ENCODE data around the gene KDELR1. TPM values are rescaled to one million over a fixed set of nuclear protein-coding genes. Genes with fewer than 3 reads are reported as not detected.
A peak's percentile ranks its signal among the peaks of the same experiment; 100 is the strongest.

Gene KDELR1
- total RNA-seq, 1 donor from 2014 or later: 213 TPM

- peak overlapping the region; percentile 77 for H3K4me3 Mint-ChIP-seq (ENCODE audit: unreplicated experiment)
- H3K27me3 Mint-ChIP-seq (ENCODE audit: unreplicated experiment): peaks cover 21% of the 10 kb centered on the region
- H3K36me3 Mint-ChIP-seq (ENCODE audit: unreplicated experiment): no peaks in the 10 kb centered on the region
- peaks cover 26% of the 10 kb centered on the region for H3K4me1 Mint-ChIP-seq (ENCODE audit: low read depth, unreplicated experiment)
- TF ChIP-seq CTCF (IDR thresholded peaks at IDR 0.05; ENCODE audit: partially characterized antibody, unreplicated experiment): no peak
- H3K27ac Mint-ChIP-seq (ENCODE audit: unreplicated experiment): peak overlapping the region; percentile 62
- peak; percentile 89 for DNase-seq
- peaks cover 17% of the 10 kb centered on the region for H3K9me3 Mint-ChIP-seq (ENCODE audit: unreplicated experiment)
Observed at GRCh38 chr19:48398375-48399235, 7.3 kb upstream of the KDELR1 start.

GRCh38 chr19:48398102-48398374 is 6.7 kb upstream of the KDELR1 start:
- Mint-ChIP-seq H3K4me1 (ENCODE audit: low read depth, unreplicated experiment) (peaks cover 23% of the 10 kb centered on the region), H3K27me3 (ENCODE audit: unreplicated experiment) (peaks cover 21% of the 10 kb centered on the region), H3K9me3 (ENCODE audit: unreplicated experiment) (peaks cover 17% of the 10 kb centered on the region), H3K36me3 (ENCODE audit: unreplicated experiment) (no peaks in the 10 kb centered on the region), H3K27ac (ENCODE audit: unreplicated experiment) (peak overlapping the region; percentile 90), H3K4me3 (ENCODE audit: unreplicated experiment) (peak overlapping the region; percentile 78)
- DNase-seq: no peak
- no peak for TF ChIP-seq CTCF (IDR thresholded peaks at IDR 0.05; ENCODE audit: partially characterized antibody, unreplicated experiment)

GRCh38 chr19:48397263-48398101 is 6.1 kb upstream of the KDELR1 start:
- peaks cover 21% of the 10 kb centered on the region for H3K27me3 Mint-ChIP-seq (ENCODE audit: unreplicated experiment)
- TF ChIP-seq CTCF (IDR thresholded peaks at IDR 0.05; ENCODE audit: partially characterized antibody, unreplicated experiment): no peak
- H3K27ac Mint-ChIP-seq (ENCODE audit: unreplicated experiment): peak overlapping the region; percentile 90
- peaks cover 17% of the 10 kb centered on the region for H3K9me3 Mint-ChIP-seq (ENCODE audit: unreplicated experiment)
- no peak for DNase-seq
- H3K4me3 Mint-ChIP-seq (ENCODE audit: unreplicated experiment): peak overlapping the region; percentile 78
- H3K4me1 Mint-ChIP-seq (ENCODE audit: low read depth, unreplicated experiment): peaks cover 25% of the 10 kb centered on the region
- H3K36me3 Mint-ChIP-seq (ENCODE audit: unreplicated experiment): no peaks in the 10 kb centered on the region

GRCh38 chr19:48396824-48397176 is 5.4 kb upstream of the KDELR1 start:
- DNase-seq: no peak
- Mint-ChIP-seq H3K4me3 (ENCODE audit: unreplicated experiment) (peak overlapping the region; percentile 69), H3K9me3 (ENCODE audit: unreplicated experiment) (peaks cover 16% of the 10 kb centered on the region), H3K36me3 (ENCODE audit: unreplicated experiment) (no peaks in the 10 kb centered on the region), H3K4me1 (ENCODE audit: low read depth, unreplicated experiment) (peaks cover 23% of the 10 kb centered on the region), H3K27ac (ENCODE audit: unreplicated experiment) (no peak overlapping the region), H3K27me3 (ENCODE audit: unreplicated experiment) (peaks cover 21% of the 10 kb centered on the region)
- no peak for TF ChIP-seq CTCF (IDR thresholded peaks at IDR 0.05; ENCODE audit: partially characterized antibody, unreplicated experiment)

Measured in glutamatergic neuron (in vitro differentiated cells).